Measurements from ENCODE around the gene ACAD11.
"Not testable (repeated sequence)": the region's sequence is repeated elsewhere in the genome, so short reads cannot be mapped to it uniquely, and the experiment has no call there.

ACAD11 gene

DNA sequence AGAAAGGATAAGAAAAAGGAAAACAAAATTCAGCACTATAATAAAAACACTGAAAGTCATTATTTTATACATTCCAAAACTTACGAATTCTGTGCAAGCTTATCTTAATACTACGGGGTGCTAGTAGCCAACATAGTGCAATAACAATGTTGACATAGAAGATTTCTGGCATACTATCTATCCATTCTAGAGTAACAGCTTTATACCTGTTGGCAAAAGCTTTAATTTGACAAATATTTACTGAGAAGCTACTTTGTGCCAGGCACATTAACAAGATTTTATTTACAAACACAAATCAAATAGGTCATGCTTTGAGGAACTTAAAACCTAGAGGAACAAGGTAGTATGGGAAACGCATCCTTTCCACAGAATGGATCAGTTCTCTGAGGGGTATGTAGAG is 61.4 kb downstream of the ACAD11 start:
- no peak for DNase-seq

- DNase-seq: no peak
Measured at GRCh38 chr3:132597660-132598059, 61.9 kb downstream of the ACAD11 start.

DNA sequence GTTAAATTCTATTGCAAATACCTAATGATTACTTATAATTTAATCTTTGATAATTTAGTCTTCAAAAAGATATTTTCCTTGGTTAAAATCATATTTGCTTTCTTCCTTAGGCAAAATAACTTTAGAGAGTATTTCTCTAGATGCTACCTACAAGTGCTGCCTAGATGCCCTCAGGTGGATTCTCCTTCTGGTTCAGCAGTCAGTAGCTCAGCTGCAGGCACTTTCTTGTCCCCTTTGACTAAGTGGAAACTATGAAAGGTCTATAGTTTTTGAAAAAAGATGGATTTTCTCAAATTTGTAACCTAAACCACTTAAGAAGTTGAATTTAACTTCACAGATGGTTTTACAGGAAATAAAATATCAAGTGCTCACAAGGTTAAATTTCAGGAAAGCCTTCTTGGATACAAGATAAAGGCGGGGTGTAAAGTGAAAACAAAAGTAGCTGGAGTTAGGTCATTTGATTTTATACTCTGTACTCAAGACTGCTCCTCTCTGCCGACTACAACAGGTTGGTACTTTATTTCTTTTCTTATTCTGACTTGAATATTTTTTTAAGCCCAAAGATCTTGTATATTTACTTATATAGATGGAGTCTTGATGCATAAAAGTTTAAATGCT is 62.7 kb downstream of the ACAD11 start, which contains the start of gene ACKR4:
Gene ACKR4, plus strand, starts transcription at position 455 of the 618 bp plus-strand sequence. CDS start 3,128 bp downstream, outside the sequence.
- no peak for DNase-seq

DNA sequence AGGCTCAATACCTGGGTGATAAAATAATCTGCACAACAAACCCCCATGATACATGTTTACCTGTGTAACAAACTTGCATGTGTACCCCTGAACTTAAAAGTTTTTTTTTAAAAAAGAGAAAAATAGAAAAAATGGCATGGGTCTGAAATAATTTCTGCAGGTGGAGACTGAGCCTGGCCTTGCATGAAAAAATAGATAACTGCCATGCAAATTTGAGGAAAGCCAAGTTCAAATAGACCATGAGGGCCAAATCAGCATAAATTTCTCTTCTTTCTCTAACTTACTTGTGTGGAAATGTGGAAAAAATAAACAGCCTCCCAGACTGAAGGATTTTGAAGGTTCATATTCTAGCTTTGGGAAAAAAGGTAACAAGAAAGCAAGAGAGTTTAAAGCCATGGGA is 63.3 kb downstream of the ACAD11 start:
- DNase-seq: no peak

DNA sequence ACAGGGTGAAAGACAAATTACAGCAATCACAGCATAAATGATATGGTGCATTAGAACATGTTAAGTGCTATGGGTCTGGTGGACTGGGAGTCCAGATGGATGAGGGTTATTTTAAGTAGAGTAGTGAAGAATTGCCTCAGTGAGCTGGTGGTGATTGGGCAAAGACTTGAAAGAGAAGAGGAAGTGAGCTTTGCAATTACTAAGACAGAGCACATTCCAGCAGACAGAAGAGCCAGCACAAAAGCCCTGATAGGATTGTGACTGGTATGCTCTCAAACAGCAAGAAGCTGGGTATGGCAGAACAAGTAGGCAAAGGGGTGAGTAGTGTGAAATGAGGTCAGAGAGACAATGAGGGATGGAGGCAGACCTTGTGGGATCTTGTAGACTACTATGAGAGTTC is 64.6 kb downstream of the ACAD11 start:
- no peak for DNase-seq

DNA sequence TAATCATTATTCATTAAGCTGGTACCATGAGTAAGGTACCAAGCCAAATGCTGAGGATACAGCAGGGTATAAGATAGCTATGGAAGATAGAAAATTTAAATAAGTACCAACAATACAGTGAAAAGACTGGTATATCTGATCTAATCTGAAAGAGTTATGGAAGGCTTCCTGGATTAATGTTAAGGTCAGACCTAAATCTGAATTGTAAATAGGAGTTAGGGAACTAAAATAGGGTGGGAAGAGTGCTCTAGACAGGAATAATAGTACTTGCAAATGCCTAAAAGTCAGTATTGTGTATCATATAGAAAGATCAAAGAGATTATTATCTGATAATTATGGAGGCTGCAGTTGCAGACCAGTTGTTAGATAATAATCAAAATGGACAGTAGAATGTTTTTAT is 65.1 kb downstream of the ACAD11 start:
- no peak for DNase-seq

- DNase-seq: no peak
Measured at GRCh38 chr3:132593947-132594323, 65.7 kb downstream of the ACAD11 start.

DNA sequence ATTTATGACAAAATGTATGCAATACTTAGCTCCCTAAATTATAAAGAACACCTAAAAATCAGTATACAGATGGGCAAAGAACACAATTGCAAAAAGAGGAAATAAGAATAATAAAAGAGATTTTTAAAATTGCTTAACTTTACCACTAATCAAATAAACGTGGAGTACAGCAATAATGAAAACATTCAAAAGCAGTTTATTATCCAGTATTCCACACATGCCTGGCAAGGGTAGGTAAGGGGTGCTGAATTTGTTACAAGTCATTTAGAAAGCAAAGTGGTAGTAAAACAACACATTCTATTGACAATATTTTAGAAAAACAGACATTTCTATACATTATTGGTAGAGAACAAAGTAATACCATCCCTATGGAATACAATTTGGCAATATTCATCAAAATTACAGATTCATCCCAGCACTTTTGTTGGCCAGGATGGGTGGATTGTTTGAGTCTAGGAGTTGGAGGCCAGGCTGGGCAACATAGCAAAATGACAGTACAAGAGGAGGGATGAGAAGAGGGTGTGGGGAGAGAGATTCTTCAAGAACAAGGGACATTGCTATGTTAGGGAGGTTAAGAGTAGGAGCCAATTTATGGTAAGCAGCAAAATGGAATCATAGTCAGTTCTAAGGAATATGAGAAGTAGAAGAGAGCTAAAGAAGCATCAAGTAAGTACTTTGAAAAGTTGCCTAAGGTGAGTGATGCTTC is 66.2 kb downstream of the ACAD11 start:
- DNase-seq: no peak

DNA sequence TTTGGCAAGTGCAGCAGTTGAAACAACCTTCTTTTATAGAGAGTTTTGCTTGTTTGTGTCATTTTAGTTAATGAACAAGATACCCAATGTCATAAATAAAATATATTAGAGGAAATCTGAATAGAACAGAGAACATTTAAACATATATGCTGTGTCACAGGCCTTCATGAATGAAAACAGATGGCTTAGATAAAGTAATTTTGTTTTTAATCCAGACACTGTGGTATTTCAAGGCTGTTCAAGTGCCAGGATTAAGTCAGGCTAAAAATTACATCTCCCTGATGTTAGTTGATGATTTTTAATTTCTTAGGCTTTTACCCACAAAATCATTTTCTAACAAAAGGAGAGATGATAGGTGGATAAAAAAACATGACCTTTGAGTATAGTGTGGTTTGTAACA is 67.4 kb downstream of the ACAD11 start:
- no peak for DNase-seq

DNA sequence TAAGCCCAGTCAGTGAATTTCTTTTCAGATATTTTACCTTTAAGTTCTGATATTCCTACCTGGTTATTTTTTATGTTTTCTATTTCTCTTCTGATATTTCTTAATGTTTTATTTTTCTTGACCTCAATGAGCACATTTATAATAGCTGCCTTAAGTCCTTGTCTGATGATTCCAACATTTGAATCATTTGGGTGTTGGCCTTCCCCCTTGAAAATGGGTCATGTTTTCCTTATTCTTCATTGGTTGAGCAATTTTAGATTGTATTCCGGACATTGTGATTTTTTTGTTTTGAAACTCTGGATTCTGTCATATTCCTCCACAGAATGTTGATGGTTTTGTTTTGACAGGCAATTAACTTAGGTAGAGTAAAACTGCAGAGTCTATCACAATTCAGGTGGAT is 72.2 kb downstream of the ACAD11 start:
- no peak for DNase-seq

GRCh38 chr3:132573797-132574211 is 85.8 kb downstream of the ACAD11 start:
- DNase-seq: no peak

- DNase-seq: no peak
Measured at GRCh38 chr3:132570016-132570415, 89.6 kb downstream of the ACAD11 start.

DNA sequence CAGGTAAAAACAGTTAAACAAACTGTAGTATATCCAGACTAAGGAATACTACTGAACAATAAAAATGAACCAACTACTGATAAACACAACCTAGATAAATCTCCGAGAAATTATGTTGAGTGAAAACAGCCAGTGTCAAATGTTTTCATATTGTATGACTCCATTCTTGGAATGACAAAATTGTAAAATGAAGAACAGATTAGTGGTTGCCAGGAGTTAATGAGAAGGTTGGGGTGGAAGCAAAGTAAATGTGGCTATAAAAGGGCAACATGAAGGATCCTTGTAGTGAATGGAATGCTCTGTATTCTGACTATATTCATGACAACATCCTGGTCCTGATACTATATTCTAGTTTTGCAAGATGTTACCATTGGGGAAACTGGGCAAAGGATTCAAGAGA is 90.0 kb downstream of the ACAD11 start:
- DNase-seq: no peak

DNA sequence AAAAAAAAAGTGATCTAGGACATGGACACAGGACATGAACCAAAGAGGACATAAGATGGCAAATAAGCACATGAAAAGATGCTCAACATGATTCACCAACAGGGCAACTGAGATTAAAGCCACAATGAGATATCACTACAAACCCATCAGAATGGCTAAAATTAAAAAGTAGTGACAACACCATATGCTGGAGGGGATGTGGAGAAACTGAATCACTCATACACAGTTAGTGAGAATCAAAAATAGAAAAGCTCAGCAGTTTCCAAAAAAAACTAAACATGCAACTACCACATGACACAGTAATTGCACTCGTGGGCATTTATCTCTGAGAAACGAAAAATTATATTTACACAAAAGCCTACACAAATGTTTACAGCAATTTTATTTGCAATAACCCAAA is 90.5 kb downstream of the ACAD11 start:
- DNase-seq: no peak

DNA sequence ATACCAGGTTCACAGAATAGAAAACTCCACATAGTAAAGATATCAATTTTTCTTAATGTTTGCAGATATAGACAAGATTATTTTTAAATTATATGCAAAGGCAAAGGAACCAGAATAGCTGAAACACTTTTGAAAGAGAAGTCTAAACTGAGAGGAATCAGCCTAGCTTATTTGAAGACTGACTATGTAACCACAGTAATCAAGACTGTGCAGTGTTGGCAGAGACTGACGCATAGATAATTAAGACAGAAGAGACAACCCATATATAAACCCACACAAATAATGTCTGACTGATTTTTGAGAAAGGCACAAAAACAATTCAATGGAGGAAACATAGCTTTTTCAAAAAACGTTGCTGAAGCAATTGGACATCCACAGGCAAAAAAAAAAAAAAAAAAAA is 91.2 kb downstream of the ACAD11 start:
- DNase-seq: no peak

- no peak for DNase-seq
Measured at GRCh38 chr3:132564070-132564465, 95.5 kb downstream of the ACAD11 start.

- DNase-seq: no peak
Measured at GRCh38 chr3:132563420-132564069, 96.1 kb downstream of the ACAD11 start.

GRCh38 chr3:132561003-132561402 is 98.6 kb downstream of the ACAD11 start:
- DNase-seq: no peak

GRCh38 chr3:132556508-132557159 is 103.0 kb downstream of the ACAD11 start:
- no peak for DNase-seq

DNA sequence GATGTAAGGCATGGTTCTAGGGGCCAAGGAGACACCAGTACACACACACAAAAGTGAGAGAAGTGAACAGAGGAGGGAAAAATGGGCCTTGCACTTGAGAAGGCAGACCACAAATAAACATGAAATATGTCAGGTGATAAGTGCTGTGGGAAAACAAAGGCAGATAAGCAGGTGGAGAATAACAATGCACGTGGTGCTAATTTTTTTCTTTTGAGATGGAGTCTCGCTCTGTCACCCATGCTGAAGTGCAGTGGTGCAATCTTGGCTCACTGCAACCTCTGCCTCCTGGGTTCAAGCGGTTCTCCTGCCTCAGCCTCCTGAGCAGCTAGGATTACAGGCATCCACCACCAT is 103.6 kb downstream of the ACAD11 start:
- DNase-seq: not testable (repeated sequence)

- DNase-seq: no peak
Measured at GRCh38 chr3:132555306-132556035, 104.1 kb downstream of the ACAD11 start.

GRCh38 chr3:132554437-132554836 is 105.2 kb downstream of the ACAD11 start:
- no peak for DNase-seq

DNA sequence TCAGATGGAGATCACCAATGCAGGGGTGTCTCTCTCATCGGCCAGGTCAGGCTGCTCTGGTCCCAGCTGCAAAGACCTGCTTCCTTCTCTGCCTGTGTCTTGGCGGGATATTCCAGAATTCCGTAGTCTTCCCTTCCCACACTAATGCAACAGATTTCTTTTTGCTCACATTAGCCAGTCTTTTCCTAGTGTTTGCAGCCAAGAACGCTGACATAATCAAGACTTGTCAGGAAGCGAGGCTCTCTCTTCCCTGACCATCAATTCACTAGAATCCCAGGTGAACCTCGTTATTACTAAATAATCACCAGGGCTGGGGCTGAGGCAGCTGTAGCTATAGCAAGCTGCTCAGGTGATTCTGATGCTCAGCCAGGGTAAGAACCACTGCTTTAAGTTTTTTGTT is 105.8 kb downstream of the ACAD11 start:
- DNase-seq: no peak

Measured in activated CD4-positive, CD25-positive, alpha-beta regulatory T cell treated with anti-CD3 and anti-CD28 coated beads, Interleukin-2, amount 50 U/mL, for 72 hours (primary cell).